Caco-2 (cell line): ENCODE results near the gene RELCH. TPM values are rescaled to one million over a fixed set of nuclear protein-coding genes. Genes with fewer than 3 reads are reported as not detected.

ENCODE experiments used
- BruUV-seq: library from RNA; stranded (reverse); fragments of 400-500 nt; replicated peaks from 2 replicates; lab custom pipeline; 2021; lab: Mats Ljungman, UMichigan
- CTCF ChIA-PET: fragments of 300-600 bp; sonication (Branson Sonifier 250); formaldehyde crosslinking; loops from one replicate; lab custom pipeline; 2022; ENCODE audit warnings: antibody characterized with exemption; lab: Charles Lee
- POLR2A ChIA-PET: fragments of 300-600 bp; sonication (Branson Sonifier 250); formaldehyde crosslinking; loops from one replicate; lab custom pipeline; 2022; ENCODE audit warnings: antibody characterized with exemption; lab: Charles Lee
- DNase-seq, 2 experiments: peaks; one replicate each; pipeline versions ENCODE4 v3.0.0 to v3.0.0-alpha.2; 2020 to 2022
- H3K27me3 ChIP-seq: replicated peaks from 2 replicates; pipeline ENCODE4 v1.6.0; 2011; ENCODE audit warnings: low read length; ENCODE audit not compliant: control insufficient read depth, insufficient read depth
- H3K36me3 ChIP-seq: 2 replicates; pipeline ENCODE4 v1.5.1; 2011; ENCODE audit warnings: low read length; ENCODE audit not compliant: control insufficient read depth, insufficient read depth
- H3K4me1 ChIP-seq: fragments of 250-450 bp; sonication (Bioruptor Pico); 2 replicates; pipeline ENCODE4 v1.5.1; 2020; ENCODE audit warnings: mild to moderate bottlenecking
- H3K4me3 ChIP-seq: 2 replicates; pipeline ENCODE4 v1.5.1; 2011; ENCODE audit warnings: low read depth, mild to moderate bottlenecking, control low read depth, low read length
- H3K9me3 ChIP-seq: fragments of 250-450 bp; sonication (Bioruptor Pico); 2 replicates; pipeline ENCODE4 v1.5.1; 2020; ENCODE audit warnings: mild to moderate bottlenecking, moderate library complexity
- H3K27ac Mint-ChIP-seq: one replicate; pipeline ENCODE4 v1.8.0; 2022; ENCODE audit warnings: mixed read lengths; ENCODE audit not compliant: unreplicated experiment
- H3K27me3 Mint-ChIP-seq: one replicate; pipeline ENCODE4 v1.8.0; 2022; ENCODE audit warnings: mixed read lengths; ENCODE audit not compliant: insufficient read depth, unreplicated experiment
- H3K36me3 Mint-ChIP-seq: one replicate; pipeline ENCODE4 v1.8.0; 2022; ENCODE audit warnings: mild to moderate bottlenecking, mixed read lengths; ENCODE audit not compliant: insufficient read depth, unreplicated experiment
- H3K4me1 Mint-ChIP-seq: one replicate; pipeline ENCODE4 v1.8.0; 2022; ENCODE audit warnings: low read depth, mixed read lengths; ENCODE audit not compliant: unreplicated experiment
- H3K4me3 Mint-ChIP-seq: one replicate; pipeline ENCODE4 v1.8.0; 2022; ENCODE audit warnings: mild to moderate bottlenecking, moderate library complexity, mixed read lengths; ENCODE audit not compliant: unreplicated experiment
- H3K9me3 Mint-ChIP-seq: one replicate; pipeline ENCODE4 v1.8.0; 2022; ENCODE audit warnings: mixed read lengths; ENCODE audit not compliant: unreplicated experiment
- intact Hi-C: fragments of 100-400 bp; cut with micrococcal nuclease; formaldehyde crosslinking; loops from one replicate; pipeline ENCODE4 v1.10.0; 2022; ENCODE audit not compliant: unreplicated experiment
- total RNA-seq: library from RNA; stranded (reverse); gene quantifications from 2 replicates; pipeline ENCODE4 v1.2.3, GENCODE V29; 2022
- TF ChIP-seq, protein P1 (sequence below), 2 experiments: fragments of 200-600 bp in 1 of 2; IDR thresholded peaks; 1 replicate in 1 of 2; 2 replicates in 1 of 2; pipeline versions ENCODE4 v1.5.1 to v1.8.0; 2011 to 2022; ENCODE audit warnings: antibody characterized with exemption in 1 of 2, control low read depth in 1 of 2, inconsistent platforms in 1 of 2, low read depth in 1 of 2, low read length in 1 of 2, mild to moderate bottlenecking in 1 of 2, moderate library complexity in 1 of 2; ENCODE audit not compliant: insufficient read depth in 1 of 2, severe bottlenecking in 1 of 2, unreplicated experiment in 1 of 2

RELCH gene
- total RNA-seq, 1 experiment from 2014 or later, result 16.8 TPM

DNA sequence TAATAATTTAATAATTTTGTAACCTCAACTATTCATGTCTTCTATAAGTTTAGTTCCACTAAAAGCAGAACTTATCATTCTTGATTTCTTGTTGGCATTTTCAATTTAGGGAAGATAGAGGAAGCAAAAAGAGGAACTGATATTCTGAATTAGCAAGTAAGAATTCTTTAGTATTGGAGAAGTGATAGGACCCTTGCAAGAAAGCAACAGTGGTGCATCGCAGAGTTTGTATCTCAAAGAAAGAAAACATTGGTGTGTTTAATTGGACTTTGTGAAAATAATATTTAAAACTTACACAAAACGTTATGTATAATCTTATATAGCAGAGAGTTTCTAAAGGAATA, 101.6 kb downstream of the RELCH start:
- TF ChIP-seq, protein P1, sequence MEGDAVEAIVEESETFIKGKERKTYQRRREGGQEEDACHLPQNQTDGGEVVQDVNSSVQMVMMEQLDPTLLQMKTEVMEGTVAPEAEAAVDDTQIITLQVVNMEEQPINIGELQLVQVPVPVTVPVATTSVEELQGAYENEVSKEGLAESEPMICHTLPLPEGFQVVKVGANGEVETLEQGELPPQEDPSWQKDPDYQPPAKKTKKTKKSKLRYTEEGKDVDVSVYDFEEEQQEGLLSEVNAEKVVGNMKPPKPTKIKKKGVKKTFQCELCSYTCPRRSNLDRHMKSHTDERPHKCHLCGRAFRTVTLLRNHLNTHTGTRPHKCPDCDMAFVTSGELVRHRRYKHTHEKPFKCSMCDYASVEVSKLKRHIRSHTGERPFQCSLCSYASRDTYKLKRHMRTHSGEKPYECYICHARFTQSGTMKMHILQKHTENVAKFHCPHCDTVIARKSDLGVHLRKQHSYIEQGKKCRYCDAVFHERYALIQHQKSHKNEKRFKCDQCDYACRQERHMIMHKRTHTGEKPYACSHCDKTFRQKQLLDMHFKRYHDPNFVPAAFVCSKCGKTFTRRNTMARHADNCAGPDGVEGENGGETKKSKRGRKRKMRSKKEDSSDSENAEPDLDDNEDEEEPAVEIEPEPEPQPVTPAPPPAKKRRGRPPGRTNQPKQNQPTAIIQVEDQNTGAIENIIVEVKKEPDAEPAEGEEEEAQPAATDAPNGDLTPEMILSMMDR (IDR thresholded peaks at IDR 0.05; ENCODE audit: insufficient read depth in 1 of 2, low read depth in 1 of 2, low read length in 1 of 2, severe bottlenecking in 1 of 2, unreplicated experiment in 1 of 2), result no peak
- Histone ChIP-seq H3K4me1 (0 out of 2 replicates have a peak, but pooled peaks cover 4% of the 10 kb centered on the region), H3K27me3 (no peaks in the 10 kb centered on the region), H3K9me3 (no peaks in the 10 kb centered on the region), H3K4me3 (no peak overlapping the region), H3K36me3 (no peaks in the 10 kb centered on the region)
- no TSS peak for BruUV-seq
- intact Hi-C loops, result no loop called here
- no peak for DNase-seq
- Mint-ChIP-seq H3K27me3 (no peaks in the 10 kb centered on the region), H3K4me3 (no peak overlapping the region), H3K36me3 (no peaks in the 10 kb centered on the region), H3K4me1 (peaks cover 4% of the 10 kb centered on the region), H3K27ac (no peak overlapping the region), H3K9me3 (no peaks in the 10 kb centered on the region)
- CTCF ChIA-PET, result no interaction called here
- POLR2A ChIA-PET, result no interaction called here

DNA sequence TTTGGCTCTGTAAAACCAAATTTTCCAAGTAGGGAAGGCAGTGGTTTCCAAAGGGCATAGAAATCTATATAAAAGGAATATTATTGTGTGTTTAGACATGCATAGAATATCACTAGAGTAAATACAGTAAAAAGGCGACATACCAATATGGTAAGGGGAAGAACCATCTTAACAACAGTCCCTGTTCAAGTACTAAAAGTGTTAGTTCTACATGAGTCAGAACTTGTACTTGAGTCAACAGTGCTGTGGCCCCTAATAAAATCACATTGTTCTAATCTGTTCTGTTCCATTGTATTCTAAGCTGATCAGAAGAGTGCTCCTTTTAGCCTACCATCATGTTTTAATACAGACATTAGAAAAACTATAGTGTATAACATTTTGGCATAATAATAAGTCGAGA, 102.0 kb downstream of the RELCH start:
- no peak overlapping the region for H3K27ac Mint-ChIP-seq

DNA sequence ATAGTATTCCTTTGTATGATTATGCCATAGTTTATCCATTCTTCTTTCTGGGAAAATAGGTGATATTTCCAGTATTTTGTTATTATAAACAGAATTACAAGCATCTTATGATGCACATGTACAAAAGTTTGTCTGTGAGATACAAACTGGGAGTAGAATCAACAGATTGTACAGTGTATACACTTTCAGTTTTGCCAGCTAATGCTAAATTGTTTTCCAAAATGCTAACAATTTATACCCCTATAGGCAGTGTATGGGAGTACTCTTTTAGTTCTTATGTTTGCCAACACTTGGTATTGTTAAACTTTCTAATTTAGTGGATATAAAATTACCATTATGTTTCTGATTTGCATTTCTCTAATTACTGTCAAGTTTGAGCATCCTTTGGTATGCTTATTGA, 107.0 kb downstream of the RELCH start:
- Histone ChIP-seq H3K36me3 (no peaks in the 10 kb centered on the region), H3K4me3 (no peak overlapping the region), H3K27me3 (no peaks in the 10 kb centered on the region), H3K4me1 (no peaks in the 10 kb centered on the region), H3K9me3 (no peaks in the 10 kb centered on the region)
- H3K27me3 Mint-ChIP-seq, result no peaks in the 10 kb centered on the region
- POLR2A ChIA-PET, result no interaction called here
- no peaks in the 10 kb centered on the region for H3K4me1 Mint-ChIP-seq
- no peak for DNase-seq
- intact Hi-C loops, result no loop called here
- H3K36me3 Mint-ChIP-seq, result peaks cover 13% of the 10 kb centered on the region
- no peaks in the 10 kb centered on the region for H3K9me3 Mint-ChIP-seq
- H3K27ac Mint-ChIP-seq, result no peak overlapping the region
- TF ChIP-seq, protein P1 (IDR thresholded peaks at IDR 0.05; ENCODE audit: insufficient read depth in 1 of 2, low read depth in 1 of 2, low read length in 1 of 2, severe bottlenecking in 1 of 2, unreplicated experiment in 1 of 2), result no peak
- no TSS peak for BruUV-seq
- H3K4me3 Mint-ChIP-seq, result no peak overlapping the region
- CTCF ChIA-PET, result no interaction called here

More for the DNA sequence above, 102.0 kb downstream of the RELCH start:
- no peaks in the 10 kb centered on the region for H3K27me3 ChIP-seq
- TF ChIP-seq, protein P1 (IDR thresholded peaks at IDR 0.05; ENCODE audit: insufficient read depth in 1 of 2, low read depth in 1 of 2, low read length in 1 of 2, severe bottlenecking in 1 of 2, unreplicated experiment in 1 of 2), result no peak
- H3K9me3 ChIP-seq, result no peaks in the 10 kb centered on the region
- ChIA-PET POLR2A (no interaction called here), CTCF (no interaction called here)
- Mint-ChIP-seq H3K9me3 (no peaks in the 10 kb centered on the region), H3K27me3 (no peaks in the 10 kb centered on the region), H3K36me3 (no peaks in the 10 kb centered on the region), H3K4me3 (no peak overlapping the region), H3K4me1 (peaks cover 4% of the 10 kb centered on the region)
- no peak overlapping the region for H3K4me3 ChIP-seq
- no peak for DNase-seq
- H3K36me3 ChIP-seq, result no peaks in the 10 kb centered on the region
- BruUV-seq, result no TSS peak
- intact Hi-C loops, result no loop called here
- H3K4me1 ChIP-seq, result 0 out of 2 replicates have a peak, but pooled peaks cover 4% of the 10 kb centered on the region
